Raji (cell line): ENCODE data around the gene DCUN1D2.

Source experiments
- POLR2A ChIP-seq: IDR thresholded peaks from 2 replicates; pipeline ENCODE4 v1.6.1; 2011; ENCODE audit warnings: low read depth, low read length, control low read depth; ENCODE audit not compliant: insufficient read depth

The DCUN1D2 gene

GRCh38 chr13:113449693-113450347, 40.7 kb downstream of the DCUN1D2 start:
- TF ChIP-seq POLR2A, result no peak

DNA sequence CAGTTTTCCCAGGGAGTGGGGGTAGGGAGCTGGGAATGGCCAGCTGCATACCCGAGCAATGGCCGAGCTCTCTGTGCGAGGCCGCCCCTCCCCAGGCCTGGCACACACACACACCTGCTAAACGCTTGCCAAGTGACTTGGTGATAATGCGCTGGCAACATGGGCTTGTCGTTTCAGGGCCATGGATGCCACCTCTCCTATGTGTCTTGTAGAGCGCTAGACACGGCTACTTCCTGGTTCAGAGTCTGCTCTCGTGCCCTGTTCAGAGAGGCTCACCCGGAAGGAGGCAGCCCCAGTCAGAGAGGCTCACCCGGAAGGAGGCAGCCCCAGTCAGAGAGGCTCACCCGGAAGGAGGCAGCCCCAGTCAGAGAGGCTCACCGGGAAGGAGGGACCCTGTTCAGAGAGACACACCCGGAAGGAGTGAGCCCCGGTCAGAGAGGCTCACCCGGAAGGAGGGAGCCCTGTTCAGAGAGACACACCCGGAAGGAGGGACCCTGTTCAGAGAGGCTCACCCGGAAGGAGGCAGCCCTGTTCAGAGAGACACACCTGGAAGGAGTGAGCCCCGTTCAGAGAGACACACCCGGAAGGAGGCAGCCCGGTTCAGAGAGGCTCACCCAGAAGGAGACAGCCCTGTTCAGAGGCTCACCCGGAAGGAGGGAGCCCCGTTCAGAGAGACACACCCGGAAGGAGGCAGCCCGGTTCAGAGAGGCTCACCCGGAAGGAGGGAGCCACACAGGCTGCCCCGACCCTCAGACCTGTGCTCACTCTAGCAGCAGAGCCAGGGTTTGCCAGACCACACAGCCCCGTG, 41.4 kb downstream of the DCUN1D2 start:
- peak; percentile 39; the same call in 1 of the 2 replicates for TF ChIP-seq POLR2A

DNA sequence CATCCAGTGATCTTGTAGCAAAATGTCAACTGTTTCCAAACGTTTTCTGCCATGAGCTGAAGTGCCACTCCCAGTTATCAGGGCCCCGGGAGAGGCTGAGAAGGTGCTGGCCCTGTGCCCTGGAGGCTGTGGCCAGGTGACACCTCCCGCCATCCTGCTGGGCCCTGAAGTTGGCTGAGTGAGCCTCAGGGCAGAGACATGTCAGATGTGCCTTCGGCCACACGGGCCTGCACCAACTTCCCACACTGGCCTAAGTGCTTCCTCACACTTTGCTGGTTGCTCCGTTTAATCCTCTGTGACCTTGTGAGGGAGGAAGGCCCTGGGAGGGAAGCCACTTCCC, 42.0 kb downstream of the DCUN1D2 start:
- TF ChIP-seq POLR2A, result no peak

- TF ChIP-seq POLR2A, result no peak
Observed at GRCh38 chr13:113447596-113447995, 42.9 kb downstream of the DCUN1D2 start.

DNA sequence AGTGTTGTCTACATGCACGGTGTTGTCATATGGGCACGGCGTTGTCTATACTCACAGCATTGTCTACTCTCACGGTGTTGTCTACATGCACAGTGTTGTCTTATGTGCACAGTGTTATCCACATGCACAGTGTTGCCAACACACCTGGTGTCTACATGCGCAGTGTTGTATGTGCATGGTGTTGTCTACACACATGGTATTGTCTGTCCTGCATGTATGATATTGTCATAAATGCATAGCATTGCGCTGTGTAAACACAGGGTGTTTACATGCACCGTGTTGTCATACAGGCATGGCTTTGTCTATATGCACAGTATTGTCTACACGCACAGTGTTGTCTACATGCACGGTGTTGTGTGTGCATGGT, 44.0 kb downstream of the DCUN1D2 start:
- no peak for TF ChIP-seq POLR2A

DNA sequence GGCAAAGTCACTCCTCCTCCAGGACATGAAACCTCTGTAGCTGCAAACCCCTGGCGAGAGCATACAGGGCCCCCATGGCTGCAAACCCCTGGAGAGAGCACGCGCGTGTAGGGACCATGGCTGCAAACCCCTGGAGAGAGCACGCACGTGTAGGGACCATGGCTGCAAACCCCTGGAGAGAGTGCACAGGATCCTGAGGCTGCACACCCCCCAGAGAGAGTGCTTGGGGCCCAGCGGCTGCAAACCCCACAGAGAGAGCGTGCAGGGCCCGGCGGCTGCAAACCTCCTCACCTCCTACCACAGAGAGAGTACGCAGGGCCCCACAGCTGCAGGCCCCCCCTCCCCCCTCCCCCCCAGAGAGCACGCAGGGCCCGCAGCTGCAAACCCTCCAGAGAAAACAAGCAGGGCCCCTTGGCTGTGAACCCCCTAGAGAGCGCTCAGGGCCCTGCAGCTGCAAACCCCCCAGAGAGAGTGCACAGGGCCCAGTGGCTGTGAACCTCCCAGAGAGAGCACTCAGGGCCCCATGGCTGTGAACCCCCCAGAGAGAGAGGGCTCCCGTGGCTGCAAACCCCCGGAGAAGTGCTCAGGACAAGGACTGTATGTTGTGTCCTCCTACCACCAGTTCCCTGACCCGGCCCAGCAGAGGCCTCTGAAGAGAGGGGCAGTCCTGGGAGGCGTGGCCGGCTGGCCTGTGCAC, 44.6 kb downstream of the DCUN1D2 start:
- TF ChIP-seq POLR2A, result no peak

GRCh38 chr13:113443991-113444390, 46.5 kb downstream of the DCUN1D2 start:
- no peak for TF ChIP-seq POLR2A

GRCh38 chr13:113442985-113443362, 47.5 kb downstream of the DCUN1D2 start:
- TF ChIP-seq POLR2A, result no peak

DNA sequence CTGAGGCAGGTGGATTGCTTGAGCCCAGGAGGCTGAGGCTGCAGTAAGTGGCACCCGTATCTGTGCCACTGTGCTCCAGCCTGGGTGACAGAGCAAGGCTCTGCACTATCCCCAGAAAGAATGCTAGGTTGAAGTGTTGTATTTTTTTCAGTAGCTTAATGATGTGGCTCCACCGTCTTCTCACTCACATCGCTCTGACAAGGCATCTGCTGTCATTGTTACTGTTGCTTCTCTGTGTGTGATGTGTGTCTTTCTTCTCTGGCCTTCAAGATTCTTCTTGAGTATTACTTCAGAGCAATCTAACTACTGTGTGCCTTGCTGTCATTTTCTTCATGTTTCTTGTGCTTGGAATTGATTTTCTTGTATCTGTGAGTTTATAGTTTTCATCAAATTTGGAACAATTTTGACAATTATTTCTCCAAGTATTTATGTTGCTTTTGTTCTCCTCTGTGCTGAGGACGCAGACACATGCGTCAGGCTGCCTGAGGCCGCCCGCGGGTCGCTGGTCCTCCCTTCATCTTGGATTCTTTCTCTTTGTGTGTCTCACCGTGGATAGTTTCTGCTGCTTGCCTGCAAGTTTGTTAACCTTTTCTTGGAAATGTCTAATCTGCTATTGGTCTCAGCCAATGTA, 48.0 kb downstream of the DCUN1D2 start:
- TF ChIP-seq POLR2A, result no peak

DNA sequence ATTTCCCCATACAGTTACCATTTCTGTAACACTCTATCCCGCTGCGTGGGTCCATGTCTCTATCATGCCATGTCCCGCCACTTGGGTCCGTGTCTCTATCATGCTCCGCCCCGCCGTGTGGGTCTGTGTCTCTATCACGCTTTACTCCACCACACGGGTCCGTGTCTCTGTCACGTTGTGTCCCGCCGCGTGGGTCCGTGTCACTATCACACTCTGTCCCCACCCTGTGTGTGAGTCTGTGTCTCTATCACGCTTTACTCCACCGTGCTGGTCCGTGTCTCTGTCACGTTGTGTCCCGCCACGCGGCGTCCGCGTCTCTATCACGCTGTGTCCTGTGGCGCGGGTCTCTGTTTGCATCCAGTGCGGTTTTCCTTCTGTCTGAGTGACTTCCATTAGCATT, 48.9 kb downstream of the DCUN1D2 start:
- no peak for TF ChIP-seq POLR2A

GRCh38 chr13:113437408-113438010, 53.0 kb downstream of the DCUN1D2 start:
- TF ChIP-seq POLR2A, result no peak

- TF ChIP-seq POLR2A, result no peak
Observed at GRCh38 chr13:113433391-113433916, 57.1 kb downstream of the DCUN1D2 start.

DNA sequence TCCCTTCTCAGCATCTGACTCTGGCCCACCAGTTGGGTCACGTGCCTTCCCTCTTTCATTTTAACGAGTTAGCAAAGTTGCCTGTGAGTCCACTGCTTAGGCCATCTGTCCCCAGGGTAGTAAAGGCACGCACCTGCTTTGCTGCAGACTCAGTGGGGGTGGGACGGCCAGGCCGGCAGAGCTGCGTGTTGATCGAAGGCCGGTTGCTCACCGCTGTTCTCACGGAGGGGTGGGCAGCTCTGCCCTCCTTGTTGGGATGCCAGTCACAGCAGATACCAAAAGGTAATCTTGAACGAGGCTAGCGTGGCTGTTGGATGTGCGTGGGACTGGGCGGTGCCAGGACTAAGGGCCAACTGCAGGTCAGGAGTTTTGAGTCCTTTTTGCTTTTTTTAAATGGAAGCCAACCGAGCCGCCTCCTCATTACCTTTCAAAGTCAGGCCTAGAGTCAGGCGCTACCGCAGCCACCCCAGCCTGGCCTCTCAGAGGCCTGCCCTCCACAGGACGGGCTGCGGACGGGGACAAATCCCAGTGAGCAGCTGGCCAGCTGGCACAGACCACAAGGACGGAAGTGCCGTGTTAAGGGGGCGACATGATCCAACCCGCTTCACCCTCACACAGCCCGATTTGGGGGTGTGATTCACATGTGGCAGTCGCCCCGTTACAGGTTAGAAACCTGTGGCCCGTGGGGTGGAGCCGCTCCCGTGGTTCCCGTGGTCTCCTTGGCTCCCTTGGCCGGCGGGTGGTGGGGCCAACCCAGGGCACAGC, 57.8 kb downstream of the DCUN1D2 start:
- TF ChIP-seq POLR2A, result no peak

DNA sequence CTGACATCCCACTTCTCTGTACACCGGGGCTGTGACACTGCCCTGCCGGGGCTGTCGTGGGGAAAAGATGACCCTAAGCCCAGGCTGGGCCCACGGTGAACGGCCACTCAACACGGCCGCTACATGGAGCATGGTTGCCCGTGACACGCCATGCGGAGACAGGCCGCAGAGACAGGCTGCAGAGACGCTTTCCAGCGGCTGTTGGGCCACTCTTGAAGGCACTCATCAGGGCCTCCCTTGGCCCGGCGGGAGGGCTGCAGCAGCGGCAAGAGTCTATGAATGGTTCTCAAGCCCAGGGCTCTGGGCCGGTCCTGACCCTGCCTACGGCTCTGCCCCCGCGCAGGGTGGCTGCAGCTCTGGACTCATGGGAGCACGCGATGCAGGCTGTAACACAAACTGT, 59.3 kb downstream of the DCUN1D2 start:
- no peak for TF ChIP-seq POLR2A
